CD4-positive, alpha-beta T cell treated with Interleukin-17A for 4 hours (primary cell): ENCODE results near the gene ANKS1B.
"Not testable (repeated sequence)": the region's sequence is repeated elsewhere in the genome, so short reads cannot be mapped to it uniquely, and the experiment has no call there.

Experiments used
- DNase-seq: peaks from one replicate; pipeline ENCODE4 v3.0.0-alpha.2; 2020; ENCODE audit warnings: mixed read lengths

The ANKS1B gene

GRCh38 chr12:99746538-99746937 is 238.2 kb downstream of the ANKS1B start:
- no peak for DNase-seq

GRCh38 chr12:99745895-99746294 is 238.8 kb downstream of the ANKS1B start:
- no peak for DNase-seq

DNA sequence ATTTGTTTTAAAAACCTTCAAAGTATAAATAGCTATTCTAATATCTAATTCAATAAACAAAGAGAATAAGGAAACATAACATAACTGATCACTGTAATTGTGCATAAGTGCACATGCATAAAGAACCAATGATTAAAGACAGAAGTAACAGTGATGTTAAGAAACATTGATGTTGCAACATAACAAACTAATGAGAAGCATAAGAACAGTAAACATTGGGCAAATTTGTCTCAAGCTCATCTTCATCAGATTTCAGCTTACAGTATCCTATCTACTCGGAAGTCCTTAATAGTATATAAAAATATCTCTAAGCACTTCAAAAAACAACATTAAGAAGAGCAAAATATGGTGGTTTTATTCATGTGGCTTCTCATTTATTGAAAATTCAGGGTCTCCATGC is 239.6 kb downstream of the ANKS1B start:
- DNase-seq = no peak

DNA sequence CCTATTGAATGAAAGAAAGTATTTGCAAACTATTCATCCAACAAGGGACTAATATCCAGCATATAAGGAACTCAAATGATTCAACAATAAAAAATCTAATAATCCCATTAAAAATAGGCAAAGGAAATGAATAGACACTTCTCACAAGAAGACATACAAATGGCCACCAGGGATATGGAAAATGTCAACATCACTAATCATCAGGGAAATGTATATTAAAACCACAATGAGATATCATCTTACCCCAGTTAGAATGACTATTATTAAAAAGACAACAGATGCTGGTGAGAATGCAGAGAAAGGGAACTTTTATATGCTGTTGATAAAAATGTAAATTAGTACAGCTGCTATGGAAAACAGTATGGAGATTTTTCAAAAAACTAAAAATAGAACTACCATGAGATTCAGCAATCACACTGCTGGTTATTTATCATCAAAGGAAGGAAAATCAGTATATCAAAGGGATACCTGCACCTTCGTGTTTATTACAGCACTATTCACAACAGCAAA is 247.9 kb downstream of the ANKS1B start:
- DNase-seq = no peak

- DNase-seq = no peak
Measured at GRCh38 chr12:99732131-99732530, 252.6 kb downstream of the ANKS1B start.

DNA sequence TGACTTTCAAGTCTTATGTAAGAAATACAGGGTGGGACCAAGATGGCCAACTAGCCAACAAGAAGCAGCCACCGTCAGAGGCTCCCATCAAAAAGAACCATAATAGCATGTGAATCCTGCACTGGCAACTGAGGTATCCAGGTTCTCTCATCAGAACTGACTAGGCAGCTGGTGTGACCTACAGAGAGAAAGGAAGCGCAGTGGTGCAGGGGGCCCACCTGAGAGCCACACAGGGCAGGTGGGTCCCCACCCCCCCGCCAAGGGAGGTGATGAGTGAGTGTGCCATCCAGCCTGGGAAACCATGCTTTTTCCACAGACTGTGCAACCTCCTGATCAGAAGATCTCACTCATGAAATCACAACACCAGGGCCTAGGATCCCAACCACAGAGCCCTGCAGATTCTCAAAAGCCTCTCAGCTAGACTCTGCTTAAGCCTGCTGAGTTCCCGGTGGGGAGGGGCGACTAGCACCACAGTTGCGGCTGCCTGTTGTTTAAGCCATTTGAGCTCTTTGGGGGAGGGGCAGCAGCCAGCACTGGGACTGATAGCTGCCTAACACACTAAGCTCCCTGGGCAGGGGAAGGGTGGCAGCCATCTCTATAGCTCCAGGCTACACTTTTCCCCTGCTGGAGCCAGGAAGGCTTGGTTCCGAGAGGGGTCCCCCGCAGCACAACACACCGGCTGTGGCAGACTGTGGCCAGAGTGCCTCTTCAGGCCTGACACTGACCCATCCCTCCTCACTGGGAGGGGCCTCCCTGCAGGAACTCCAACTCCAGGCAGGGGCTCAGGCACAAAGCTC is 261.8 kb downstream of the ANKS1B start:
- no peak for DNase-seq

GRCh38 chr12:99721715-99722275 is 262.9 kb downstream of the ANKS1B start:
- no peak for DNase-seq

GRCh38 chr12:99720083-99720465 is 264.7 kb downstream of the ANKS1B start:
- not testable (repeated sequence) for DNase-seq

- DNase-seq = not testable (repeated sequence)
Measured at GRCh38 chr12:99719411-99720082, 265.2 kb downstream of the ANKS1B start.

- not testable (repeated sequence) for DNase-seq
Measured at GRCh38 chr12:99715841-99716510, 268.8 kb downstream of the ANKS1B start.

DNA sequence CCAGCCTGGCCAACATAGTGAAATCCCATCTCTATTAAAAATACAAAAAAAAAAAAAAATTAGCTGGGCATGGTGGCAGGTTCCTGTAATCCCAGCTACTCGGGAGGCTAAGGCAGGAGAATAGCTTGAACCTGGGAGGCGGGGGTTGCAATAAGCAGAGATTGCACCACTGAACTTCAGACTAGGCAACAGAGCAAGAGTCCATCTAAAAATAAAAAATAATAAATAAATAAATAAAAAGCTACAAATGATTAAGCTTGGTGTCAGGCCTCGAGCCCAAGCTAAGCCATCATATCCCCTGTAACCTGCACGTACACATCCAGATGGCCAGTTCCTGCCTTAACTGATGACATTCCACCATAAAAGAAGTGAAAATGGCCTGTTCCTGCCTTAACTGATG is 269.8 kb downstream of the ANKS1B start:
- DNase-seq = not testable (repeated sequence)

DNA sequence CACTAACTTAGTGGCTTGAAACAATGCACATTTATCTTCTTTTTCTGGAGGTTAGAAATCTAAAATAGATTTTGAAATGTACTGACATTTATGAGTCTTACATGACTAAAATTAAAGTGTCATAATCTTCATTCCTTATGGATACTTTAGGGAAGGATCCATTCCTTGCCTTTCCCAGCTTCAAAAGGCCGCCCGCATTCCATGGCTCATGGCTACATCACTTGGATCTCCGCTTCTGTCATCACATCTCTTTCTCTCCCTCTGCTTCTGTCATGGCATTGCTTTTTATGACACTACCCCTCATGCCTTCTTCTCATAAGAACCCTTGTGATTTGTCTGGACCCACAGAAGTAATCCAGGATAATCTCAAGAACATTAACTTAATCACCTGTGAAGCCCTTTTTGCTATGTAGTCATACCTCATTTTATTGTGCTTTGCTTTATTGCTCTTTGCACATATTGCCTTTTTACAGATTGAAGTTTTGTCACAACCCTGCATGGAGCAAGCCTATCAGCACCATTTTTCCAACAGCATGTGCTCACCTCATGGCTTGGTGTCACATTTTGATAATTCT is 270.7 kb downstream of the ANKS1B start:
- no peak for DNase-seq

GRCh38 chr12:99712281-99712680 is 272.5 kb downstream of the ANKS1B start:
- DNase-seq = no peak

DNA sequence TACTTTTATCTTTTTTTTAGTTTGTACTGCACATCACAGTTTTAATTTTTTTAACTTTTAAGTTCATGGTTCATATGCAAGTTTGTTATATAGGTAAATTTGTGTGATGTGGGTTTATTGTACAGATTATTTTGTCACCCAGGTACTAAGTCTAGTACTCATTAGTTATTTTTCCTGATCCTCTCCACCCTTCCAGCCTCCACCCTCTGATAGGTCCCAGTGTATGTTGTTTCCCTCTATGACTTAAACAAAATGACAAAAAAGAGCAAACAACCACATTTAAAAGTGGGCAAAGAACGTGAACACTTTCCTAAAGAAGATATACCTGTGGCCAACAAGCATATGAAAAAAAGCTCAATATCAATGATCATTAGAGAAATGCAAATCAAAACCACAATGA is 273.5 kb downstream of the ANKS1B start:
- no peak for DNase-seq

DNA sequence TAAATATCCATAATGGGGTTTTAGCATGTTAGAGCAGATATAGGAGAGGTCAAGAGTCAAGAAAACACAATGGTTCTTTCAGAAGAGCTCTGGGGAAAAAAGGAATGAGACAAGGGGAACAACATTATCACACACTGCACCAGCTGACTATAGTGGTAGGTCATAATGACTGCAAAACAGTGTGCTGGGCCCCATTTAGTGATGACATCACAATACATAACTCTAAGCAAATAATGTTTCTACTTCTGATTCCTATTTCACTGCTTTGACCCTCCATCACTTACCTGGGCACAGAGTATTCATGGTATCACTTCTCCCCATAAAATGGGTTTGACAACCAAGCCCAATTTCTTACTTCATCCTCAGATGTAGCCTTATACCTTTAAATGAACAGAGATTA is 275.1 kb downstream of the ANKS1B start:
- no peak for DNase-seq

GRCh38 chr12:99709116-99709515 is 275.6 kb downstream of the ANKS1B start:
- no peak for DNase-seq

GRCh38 chr12:99707883-99708282 is 276.9 kb downstream of the ANKS1B start:
- DNase-seq = no peak

DNA sequence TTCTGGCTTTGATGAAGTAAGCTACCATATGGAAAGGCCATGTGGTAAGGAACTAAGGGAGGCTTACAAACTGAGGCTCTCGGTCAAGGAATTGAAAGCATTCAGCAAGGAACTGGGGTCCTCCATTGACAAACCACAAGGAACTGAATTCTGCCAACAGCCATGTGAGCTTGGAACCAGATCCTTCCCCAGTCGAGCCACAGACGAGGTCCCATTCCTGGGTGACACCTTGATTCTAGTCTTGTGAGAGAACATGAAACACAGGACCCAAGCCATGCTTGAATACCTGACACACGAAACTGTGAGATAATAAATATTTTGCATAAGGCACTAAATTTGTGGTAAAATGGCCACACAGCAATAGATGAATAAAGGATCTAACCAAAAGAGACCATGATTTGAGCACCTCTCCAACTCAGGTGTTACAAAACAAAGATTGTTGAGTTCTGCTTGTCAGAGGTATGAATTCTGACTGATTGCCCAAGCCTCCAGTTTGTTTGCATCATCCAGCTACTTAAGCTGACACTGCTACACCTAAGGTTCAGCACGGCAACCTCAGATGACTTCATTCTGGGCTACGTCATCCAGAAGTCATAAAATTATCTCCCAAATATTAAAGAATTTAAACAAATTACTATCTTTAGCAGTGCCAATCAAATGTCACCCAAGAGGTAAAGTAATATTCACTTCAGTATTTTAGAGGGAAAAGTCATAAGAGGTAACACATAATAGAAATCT is 277.8 kb downstream of the ANKS1B start:
- DNase-seq = no peak

DNA sequence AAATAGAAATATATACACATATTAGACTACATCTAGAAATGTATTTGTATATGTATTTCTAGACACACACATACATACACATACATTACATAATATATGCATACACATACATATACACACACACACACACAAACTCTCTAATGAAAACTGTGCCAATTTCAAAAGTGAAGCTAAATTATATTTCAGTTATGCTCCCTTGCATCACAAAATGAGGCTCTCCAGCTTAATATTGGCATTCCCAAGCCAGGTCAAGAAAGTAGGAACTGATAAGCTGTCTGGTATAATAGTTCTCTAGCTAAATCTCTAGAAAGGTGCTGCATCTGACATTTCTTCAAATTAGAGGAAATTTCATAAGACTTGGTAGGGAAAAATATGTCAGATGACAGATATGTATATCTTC is 280.3 kb downstream of the ANKS1B start:
- no peak for DNase-seq

DNA sequence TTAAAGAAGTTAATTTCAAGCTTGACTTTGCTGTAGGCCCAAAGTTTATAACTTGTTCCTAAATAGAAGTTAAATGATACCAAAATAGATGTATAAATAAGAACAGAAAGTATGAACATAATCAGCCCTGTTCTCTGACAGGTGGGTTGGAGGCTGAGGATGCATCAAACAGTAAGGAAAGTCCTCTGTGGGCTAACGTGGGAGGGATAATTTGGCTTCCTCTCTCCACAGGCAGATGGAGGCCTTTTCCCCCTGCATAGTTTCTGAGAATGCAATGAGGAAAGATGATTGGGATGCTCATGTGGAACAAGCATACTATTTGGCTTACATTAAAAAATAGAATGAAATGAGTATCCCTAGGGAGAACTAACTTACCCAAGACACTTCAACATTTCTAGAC is 280.7 kb downstream of the ANKS1B start:
- no peak for DNase-seq

DNA sequence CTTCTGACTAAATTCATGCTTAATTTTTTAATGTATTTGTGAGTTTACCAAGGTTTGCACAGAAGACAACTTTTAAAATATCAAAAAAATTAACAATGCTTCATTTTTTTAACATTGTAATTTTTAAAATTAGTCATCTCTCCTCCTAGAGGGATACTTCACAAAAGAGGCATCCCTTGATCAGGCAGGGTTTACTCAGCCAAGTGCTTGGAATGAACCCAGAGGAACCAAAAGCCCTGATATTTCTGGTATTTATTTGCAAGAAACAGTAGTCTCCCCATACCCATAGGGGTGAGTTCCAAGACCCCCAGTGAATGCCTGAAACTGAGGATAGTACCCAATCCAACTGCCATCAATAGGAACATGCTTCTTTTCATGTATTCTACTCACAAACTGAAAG is 284.7 kb downstream of the ANKS1B start:
- no peak for DNase-seq

GRCh38 chr12:99695050-99695449 is 289.7 kb downstream of the ANKS1B start:
- no peak for DNase-seq
